HepG2 (cell line): ENCODE measurements around the gene SESN3. TPM values are rescaled to one million over a fixed set of nuclear protein-coding genes. Genes with fewer than 3 reads are reported as not detected.

ENCODE experiments used
- ETV5 ChIP-seq: IDR thresholded peaks from 2 replicates; pipeline ENCODE4 v1.6.1; 2018; ENCODE audit warnings: missing biosample characterization, missing genetic modification reagents, inconsistent platforms, borderline replicate concordance
- GMEB2 ChIP-seq: IDR thresholded peaks from 2 replicates; pipeline ENCODE4 v1.6.1; 2016; ENCODE audit warnings: missing biosample characterization, missing genetic modification reagents, low read depth
- PAXIP1 ChIP-seq: sonication (generic); formaldehyde crosslinking; conservative IDR thresholded peaks from 2 replicates; pipeline ENCODE4 v1.4.0; 2020; ENCODE audit warnings: mild to moderate bottlenecking, missing genetic modification reagents, moderate library complexity
- SKIL ChIP-seq: sonication (generic); formaldehyde crosslinking; IDR thresholded peaks from 2 replicates; pipeline ENCODE4 v1.8.0; 2022; ENCODE audit warnings: missing genetic modification reagents, mild to moderate bottlenecking, moderate library complexity, borderline replicate concordance
- TEAD2 ChIP-seq: sonication (generic); formaldehyde crosslinking; IDR thresholded peaks from 2 replicates; pipeline ENCODE4 v1.9.0; 2021; ENCODE audit warnings: missing genetic modification reagents
- ZNF33B ChIP-seq: sonication (generic); formaldehyde crosslinking; IDR thresholded peaks from 2 replicates; pipeline ENCODE4 v1.5.1; 2020; ENCODE audit warnings: mild to moderate bottlenecking, missing genetic modification reagents
- ZNF549 ChIP-seq: sonication (generic); formaldehyde crosslinking; IDR thresholded peaks from 2 replicates; pipeline ENCODE4 v1.5.0; 2020; ENCODE audit warnings: missing genetic modification reagents
- polyA plus RNA-seq, 8 experiments: library from polyadenylated mRNA; depleted of rRNA in 3 of 8; stranded (reverse) in 7 of 8; unstranded in 1 of 8; fragments of >200 nt; fragmentation: Illumina TruSeq in 4 of 8; extraction: Trizol in 4 of 8; gene quantifications; 2 replicates each; pipeline versions ENCODE4 v1.2.1 to v1.2.3, GENCODE V29; 2011 to 2016; ENCODE audit warnings: low read depth in 4 of 8, missing spikeins in 1 of 8, mixed read lengths in 1 of 8; ENCODE audit not compliant: insufficient read depth in 1 of 8
- total RNA-seq, 5 experiments: library from RNA; depleted of rRNA; stranded (reverse); fragments of >200 nt; fragmentation: Illumina TruSeq; extraction: Trizol; gene quantifications; 2 replicates each; pipeline ENCODE4 v1.2.3, GENCODE V29; 2016; ENCODE audit warnings: low read depth in 1 of 5

The SESN3 gene
- total and polyA plus RNA-seq, 2 of the 13 experiments (the other 11 are each of a cell fraction or from before 2014, with no cell fraction given): 0.53 to 0.86 TPM

GRCh38 chr11:95153857-95154246, 77.2 kb downstream of the SESN3 start (continued):
- no peak for TF ChIP-seq SKIL (CRISPR knock-in tag)
- no peak for TF ChIP-seq TEAD2 (CRISPR knock-in tag)
- no peak for TF ChIP-seq ZNF549 (CRISPR knock-in tag)
- no peak for TF ChIP-seq ETV5
- no peak for TF ChIP-seq ZNF33B (CRISPR knock-in tag)
- TF ChIP-seq GMEB2 (CRISPR knock-in tag): no peak
- TF ChIP-seq PAXIP1 (CRISPR knock-in tag): no peak
